Measurements from ENCODE around the gene JUN. TPM values are rescaled to one million over a fixed set of nuclear protein-coding genes. Genes with fewer than 3 reads are reported as not detected.
A peak's percentile ranks its signal among the peaks of the same experiment; 100 is the strongest.

The JUN gene
- polyA plus RNA-seq, 1 donor (not counting 4 experiments of a cell fraction or from before 2014, with no cell fraction given), result 70.1 TPM

- dilution Hi-C loops (cut with MboI; ENCODE audit: extremely low pct_ligation_motif_present, low sequenced_read_pairs), result no loop called here
- peak overlapping the region; percentile 39 for H3K9ac ChIP-seq (ENCODE audit: control insufficient read depth, extremely low read depth, insufficient read depth, low read length)
- no peaks in the 10 kb centered on the region for H4K20me1 ChIP-seq (ENCODE audit: control insufficient read depth, extremely low read depth, insufficient read depth, low read length)
- peaks cover 48% of the 10 kb centered on the region for H3K4me1 ChIP-seq (ENCODE audit: control insufficient read depth, extremely low read depth, insufficient read depth, low read length)
- H3K27ac ChIP-seq (ENCODE audit: control insufficient read depth, insufficient read depth, low read length), result peak overlapping the region; percentile 71
- peak overlapping the region; percentile 53 for H2AFZ ChIP-seq (ENCODE audit: control insufficient read depth, low read length)
- H3K9me3 ChIP-seq (ENCODE audit: control insufficient read depth, low read depth, low read length), result peaks cover 2% of the 10 kb centered on the region
- no peaks in the 10 kb centered on the region for H3K27me3 ChIP-seq (ENCODE audit: control insufficient read depth, extremely low read depth, insufficient read depth, low read length)
- peak overlapping the region; percentile 33 for H3K4me2 ChIP-seq (ENCODE audit: control insufficient read depth, extremely low read depth, insufficient read depth, low read depth, low read length)
- DNase-seq (ENCODE audit: low read depth, low spot score) (no peak), FAIRE-seq (peak; percentile 86)
- TF ChIP-seq CTCF (optimal IDR thresholded peaks at IDR 0.05 in 1 of 3, IDR thresholded peaks at IDR 0.05 in 1 of 3, conservative IDR thresholded peaks at IDR 0.05 in 1 of 3; ENCODE audit: extremely low read depth in 1 of 3, insufficient read depth in 2 of 3, low read length in 3 of 3), result no peak
- no peak for TF ChIP-seq EZH2 (IDR thresholded peaks at IDR 0.05; ENCODE audit: low read length)
- H3K79me2 ChIP-seq (ENCODE audit: control insufficient read depth, insufficient read depth, low read length), result no peaks in the 10 kb centered on the region
- no peaks in the 10 kb centered on the region for H3K9me1 ChIP-seq (ENCODE audit: control insufficient read depth, extremely low read depth, insufficient read depth, low read length)
- H3K36me3 ChIP-seq (ENCODE audit: control insufficient read depth in 2 of 2, extremely low read depth in 1 of 2, insufficient read depth in 2 of 2, low read length in 2 of 2), result no peaks in the 10 kb centered on the region
- H3K4me3 ChIP-seq (ENCODE audit: control insufficient read depth in 2 of 3, extremely low read depth in 1 of 3, insufficient read depth in 2 of 3, low read depth in 1 of 3, low read length in 3 of 3), result no peak overlapping the region
These were observed 25.6 kb upstream of the JUN start for GRCh38 chr1:58809325-58810010.

DNA sequence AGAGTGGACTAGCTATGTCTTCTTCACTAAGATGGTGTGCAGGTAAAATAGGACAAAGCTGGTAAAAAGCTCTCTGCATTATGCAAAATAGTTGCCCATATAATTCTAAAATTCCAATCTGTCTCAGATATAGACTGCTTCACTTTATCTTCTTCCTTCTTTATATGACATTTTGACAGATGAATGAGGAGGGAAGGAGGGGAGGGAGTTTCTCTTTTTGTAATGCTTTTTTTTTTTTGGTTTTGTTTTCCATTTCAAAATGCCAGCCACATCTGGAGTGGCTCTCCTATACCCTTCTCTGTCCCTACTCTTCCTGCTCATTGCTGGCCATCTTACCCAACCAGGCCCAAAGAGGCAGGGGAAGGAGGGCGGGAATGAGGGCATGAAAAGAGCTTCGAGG, 24.2 kb upstream of the JUN start:
- no peaks in the 10 kb centered on the region for H4K20me1 ChIP-seq (ENCODE audit: control insufficient read depth, extremely low read depth, insufficient read depth, low read length)
- no peak for DNase-seq (ENCODE audit: low read depth, low spot score)
- no peak overlapping the region for H3K4me3 ChIP-seq (ENCODE audit: control insufficient read depth in 2 of 3, extremely low read depth in 1 of 3, insufficient read depth in 2 of 3, low read depth in 1 of 3, low read length in 3 of 3)
- dilution Hi-C loops (cut with MboI; ENCODE audit: extremely low pct_ligation_motif_present, low sequenced_read_pairs), result no loop called here
- no peak overlapping the region for H3K9ac ChIP-seq (ENCODE audit: control insufficient read depth, extremely low read depth, insufficient read depth, low read length)
- H3K27me3 ChIP-seq (ENCODE audit: control insufficient read depth, extremely low read depth, insufficient read depth, low read length), result no peaks in the 10 kb centered on the region
- TF ChIP-seq CTCF (optimal IDR thresholded peaks at IDR 0.05 in 1 of 3, IDR thresholded peaks at IDR 0.05 in 1 of 3, conservative IDR thresholded peaks at IDR 0.05 in 1 of 3; ENCODE audit: extremely low read depth in 1 of 3, insufficient read depth in 2 of 3, low read length in 3 of 3) (no peak), EZH2 (IDR thresholded peaks at IDR 0.05; ENCODE audit: low read length) (no peak)
- H3K27ac ChIP-seq (ENCODE audit: control insufficient read depth, insufficient read depth, low read length), result no peak overlapping the region
- no peak for FAIRE-seq
- no peaks in the 10 kb centered on the region for H3K79me2 ChIP-seq (ENCODE audit: control insufficient read depth, insufficient read depth, low read length)
- peaks cover 2% of the 10 kb centered on the region for H3K9me3 ChIP-seq (ENCODE audit: control insufficient read depth, low read depth, low read length)
- H2AFZ ChIP-seq (ENCODE audit: control insufficient read depth, low read length), result no peak overlapping the region
- no peaks in the 10 kb centered on the region for H3K36me3 ChIP-seq (ENCODE audit: control insufficient read depth in 2 of 2, extremely low read depth in 1 of 2, insufficient read depth in 2 of 2, low read length in 2 of 2)
- peaks cover 35% of the 10 kb centered on the region for H3K4me1 ChIP-seq (ENCODE audit: control insufficient read depth, extremely low read depth, insufficient read depth, low read length)
- no peak overlapping the region for H3K4me2 ChIP-seq (ENCODE audit: control insufficient read depth, extremely low read depth, insufficient read depth, low read depth, low read length)
- no peaks in the 10 kb centered on the region for H3K9me1 ChIP-seq (ENCODE audit: control insufficient read depth, extremely low read depth, insufficient read depth, low read length)
